Activated CD8-positive, alpha-beta T cell treated with anti-CD3 and anti-CD28 coated beads for 36 hours (primary cell): ENCODE measurements around the gene FCHSD2. TPM values are rescaled to one million over a fixed set of nuclear protein-coding genes. Genes with fewer than 3 reads are reported as not detected.

ENCODE experiments used
- ATAC-seq: fragments of 200-7000 bp; cut with Tn5 transposase; one replicate; pipeline ENCODE4 v1.10.0; 2021; ENCODE audit warnings: mild to moderate bottlenecking, moderate library complexity
- CTCF ChIA-PET: fragments of 350-600 bp; sonication (Branson Sonifier 250); formaldehyde crosslinking; loops from one replicate; lab custom pipeline; 2021; ENCODE audit warnings: antibody characterized with exemption; lab: Charles Lee
- POLR2A ChIA-PET: fragments of 350-600 bp; sonication (Branson Sonifier 250); formaldehyde crosslinking; loops from one replicate; lab custom pipeline; 2021; ENCODE audit warnings: antibody characterized with exemption; lab: Charles Lee
- DNase-seq: peaks from one replicate; pipeline ENCODE4 v3.0.0-alpha.2; 2020
- H3K27ac Mint-ChIP-seq: one replicate; pipeline ENCODE4 v1.8.0; 2021; ENCODE audit warnings: mild to moderate bottlenecking, mixed read lengths
- H3K27me3 Mint-ChIP-seq: one replicate; pipeline ENCODE4 v1.8.0; 2021; ENCODE audit warnings: mixed read lengths
- H3K36me3 Mint-ChIP-seq: one replicate; pipeline ENCODE4 v1.8.0; 2021; ENCODE audit warnings: low read depth, mixed read lengths
- H3K4me1 Mint-ChIP-seq: one replicate; pipeline ENCODE4 v1.8.0; 2021; ENCODE audit warnings: low read depth, mixed read lengths
- H3K4me3 Mint-ChIP-seq: one replicate; pipeline ENCODE4 v1.8.0; 2021; ENCODE audit warnings: mild to moderate bottlenecking, moderate library complexity, mixed read lengths
- H3K9me3 Mint-ChIP-seq: one replicate; pipeline ENCODE4 v1.8.0; 2021; ENCODE audit warnings: mixed read lengths
- intact Hi-C: fragments of 100-400 bp; cut with micrococcal nuclease; formaldehyde crosslinking; loops from one replicate; pipeline ENCODE4 v1.10.0; 2022
- total RNA-seq, 2 experiments: library from RNA; stranded (reverse); gene quantifications; one replicate each; pipeline ENCODE4 v1.2.3, GENCODE V29; 2021
- TF ChIP-seq, protein P1 (sequence below): fragments of 200-600 bp; IDR thresholded peaks from one replicate; pipeline ENCODE4 v1.8.0; 2022; ENCODE audit warnings: antibody characterized with exemption, mild to moderate bottlenecking

Gene FCHSD2
- total RNA-seq, 2 experiments from 2014 or later = 23.6 to 24.8 TPM

DNA sequence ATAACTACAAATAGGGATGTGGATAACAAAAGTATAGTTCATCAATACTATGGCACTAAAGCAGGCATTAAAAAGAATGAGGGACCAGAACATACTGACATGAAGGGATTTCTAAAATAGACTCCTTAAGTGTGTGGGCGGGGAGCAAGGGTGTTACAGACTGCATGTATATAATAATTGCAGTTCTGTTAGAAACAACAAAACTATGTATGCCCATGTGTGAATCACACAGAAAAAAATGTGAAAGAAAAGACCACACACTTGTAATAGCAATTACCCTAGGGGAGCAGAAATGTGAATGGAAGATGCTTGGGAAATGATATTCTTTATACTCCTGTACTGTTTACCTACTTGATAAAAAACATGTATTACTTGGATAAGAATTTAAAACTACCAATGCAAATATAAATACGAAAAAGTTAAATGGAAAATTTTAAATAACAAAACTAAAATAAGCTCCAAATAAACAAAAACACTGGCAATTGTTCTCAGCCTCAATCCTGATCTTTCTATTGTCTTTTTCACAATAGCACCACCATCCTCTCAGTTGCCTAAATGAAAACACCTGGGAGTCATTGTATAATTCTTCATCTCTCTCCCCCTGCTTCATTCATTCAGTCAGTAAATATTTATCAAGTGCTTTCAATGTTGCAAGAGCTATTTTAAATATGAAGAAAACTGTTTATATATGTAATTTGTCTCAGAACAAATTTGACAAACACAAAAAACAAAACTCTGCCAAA, 129.8 kb downstream of the FCHSD2 start:
- CTCF ChIA-PET = interaction anchor here (1.0 to 1.1 kb wide), 3 partner anchors 9 to 103 kb away, joined by 3 read pairs; no protein-coding TSS in a partner anchor
- no peak overlapping the region for H3K27ac Mint-ChIP-seq
- TF ChIP-seq, protein P1, sequence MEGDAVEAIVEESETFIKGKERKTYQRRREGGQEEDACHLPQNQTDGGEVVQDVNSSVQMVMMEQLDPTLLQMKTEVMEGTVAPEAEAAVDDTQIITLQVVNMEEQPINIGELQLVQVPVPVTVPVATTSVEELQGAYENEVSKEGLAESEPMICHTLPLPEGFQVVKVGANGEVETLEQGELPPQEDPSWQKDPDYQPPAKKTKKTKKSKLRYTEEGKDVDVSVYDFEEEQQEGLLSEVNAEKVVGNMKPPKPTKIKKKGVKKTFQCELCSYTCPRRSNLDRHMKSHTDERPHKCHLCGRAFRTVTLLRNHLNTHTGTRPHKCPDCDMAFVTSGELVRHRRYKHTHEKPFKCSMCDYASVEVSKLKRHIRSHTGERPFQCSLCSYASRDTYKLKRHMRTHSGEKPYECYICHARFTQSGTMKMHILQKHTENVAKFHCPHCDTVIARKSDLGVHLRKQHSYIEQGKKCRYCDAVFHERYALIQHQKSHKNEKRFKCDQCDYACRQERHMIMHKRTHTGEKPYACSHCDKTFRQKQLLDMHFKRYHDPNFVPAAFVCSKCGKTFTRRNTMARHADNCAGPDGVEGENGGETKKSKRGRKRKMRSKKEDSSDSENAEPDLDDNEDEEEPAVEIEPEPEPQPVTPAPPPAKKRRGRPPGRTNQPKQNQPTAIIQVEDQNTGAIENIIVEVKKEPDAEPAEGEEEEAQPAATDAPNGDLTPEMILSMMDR = no peak
- H3K4me3 Mint-ChIP-seq = no peak overlapping the region
- peaks cover 34% of the 10 kb centered on the region for H3K36me3 Mint-ChIP-seq
- no peaks in the 10 kb centered on the region for H3K4me1 Mint-ChIP-seq
- ATAC-seq = no peak
- DNase-seq = no peak
- peaks cover 16% of the 10 kb centered on the region for H3K9me3 Mint-ChIP-seq
- intact Hi-C loops = no loop called here
- POLR2A ChIA-PET = no interaction called here
- no peaks in the 10 kb centered on the region for H3K27me3 Mint-ChIP-seq

DNA sequence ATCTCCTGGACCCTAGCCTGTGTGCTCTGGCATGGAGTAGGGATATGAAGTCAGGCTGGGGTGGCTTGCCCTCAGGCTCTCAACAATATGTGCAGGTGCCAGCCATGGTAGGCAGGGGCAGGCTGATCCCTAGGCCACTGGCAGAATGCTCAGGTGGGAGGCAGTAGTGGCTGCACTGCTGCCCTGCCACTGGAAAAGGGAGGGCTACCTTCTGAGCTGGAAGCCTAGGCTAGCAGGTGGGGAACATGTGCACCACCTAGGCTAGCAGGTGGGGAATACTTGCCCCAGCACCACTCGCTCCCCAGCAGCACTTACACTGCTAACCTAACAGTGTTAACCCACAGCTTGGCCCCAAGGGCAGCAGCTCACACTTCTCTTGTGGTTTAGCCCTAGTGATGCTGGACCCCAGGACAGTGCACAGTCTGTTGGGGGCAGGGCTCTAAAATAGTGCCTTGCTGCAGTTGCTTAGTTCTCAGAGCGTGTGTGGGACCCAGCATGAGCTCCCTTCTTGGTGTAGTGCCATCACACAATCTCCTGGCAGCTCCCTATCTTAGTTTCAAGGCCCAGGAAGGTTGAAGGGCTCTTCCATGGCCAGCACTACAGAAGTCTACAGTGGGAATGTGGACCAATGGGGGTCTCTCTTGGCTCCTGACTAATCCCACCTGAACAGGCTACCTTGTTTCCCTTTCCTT, 130.8 kb downstream of the FCHSD2 start:
- Mint-ChIP-seq H3K36me3 (peaks cover 34% of the 10 kb centered on the region), H3K27me3 (no peaks in the 10 kb centered on the region), H3K9me3 (peaks cover 16% of the 10 kb centered on the region), H3K4me3 (no peak overlapping the region), H3K4me1 (no peaks in the 10 kb centered on the region), H3K27ac (no peak overlapping the region)
- TF ChIP-seq, protein P1 = no peak
- ChIA-PET CTCF (no interaction called here), POLR2A (no interaction called here)
- intact Hi-C loops = no loop called here
- ATAC-seq (no peak), DNase-seq (no peak)

DNA sequence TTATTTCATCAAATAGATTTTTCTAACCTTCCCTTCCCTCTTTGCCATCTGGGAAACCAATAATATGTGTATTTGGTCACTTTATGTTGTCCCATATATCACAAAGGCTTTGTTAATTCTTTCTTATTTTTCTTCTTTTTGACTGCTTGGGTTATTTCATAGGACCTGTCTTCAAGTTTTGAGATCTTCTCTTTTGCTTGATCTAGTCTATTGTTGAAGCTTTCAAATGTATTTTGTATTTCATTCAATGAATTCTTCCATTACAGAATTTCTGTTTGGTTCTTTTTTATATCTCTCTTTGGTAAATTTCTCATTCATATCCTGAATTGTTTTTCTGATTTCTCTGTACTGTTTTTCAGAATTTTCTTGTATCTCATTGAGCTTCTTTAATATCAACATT, 132.1 kb downstream of the FCHSD2 start:
- TF ChIP-seq, protein P1 = no peak
- intact Hi-C loops = no loop called here
- POLR2A ChIA-PET = interaction anchor here (0.6 to 0.7 kb wide), 2 partner anchors 26 to 37 kb away, joined by 3 to 4 read pairs; no protein-coding TSS in a partner anchor
- H3K27me3 Mint-ChIP-seq = no peaks in the 10 kb centered on the region
- ATAC-seq (no peak), DNase-seq (no peak)
- peaks cover 16% of the 10 kb centered on the region for H3K9me3 Mint-ChIP-seq
- H3K4me3 Mint-ChIP-seq = no peak overlapping the region
- CTCF ChIA-PET = no interaction called here
- H3K27ac Mint-ChIP-seq = no peak overlapping the region
- H3K36me3 Mint-ChIP-seq = peaks cover 33% of the 10 kb centered on the region
- peaks cover 2% of the 10 kb centered on the region for H3K4me1 Mint-ChIP-seq

DNA sequence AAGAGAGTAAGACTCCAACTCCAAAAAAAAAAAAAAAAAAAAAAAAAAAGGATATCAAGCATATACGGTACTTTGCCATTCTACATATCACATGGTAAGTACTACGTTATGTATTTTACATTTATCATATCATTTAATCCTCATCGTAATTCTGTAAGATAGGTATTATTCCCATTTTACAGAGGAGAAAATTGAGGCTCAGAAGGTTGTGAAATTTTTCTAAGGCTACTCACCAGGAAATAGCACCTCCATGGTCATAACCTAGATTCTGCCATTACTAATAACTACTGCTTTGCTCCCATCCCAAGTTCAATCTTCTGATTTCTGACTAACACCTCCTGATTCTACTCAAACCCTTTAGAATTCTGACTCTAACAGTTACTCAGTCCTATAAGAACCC, 138.0 kb downstream of the FCHSD2 start:
- H3K9me3 Mint-ChIP-seq = no peaks in the 10 kb centered on the region
- DNase-seq = no peak
- intact Hi-C loops = no loop called here
- no peak overlapping the region for H3K4me3 Mint-ChIP-seq
- CTCF ChIA-PET = no interaction called here
- TF ChIP-seq, protein P1 = no peak
- POLR2A ChIA-PET = no interaction called here
- H3K27me3 Mint-ChIP-seq = no peaks in the 10 kb centered on the region
- peaks cover 5% of the 10 kb centered on the region for H3K36me3 Mint-ChIP-seq
- H3K27ac Mint-ChIP-seq = no peak overlapping the region
- ATAC-seq = no peak
- peaks cover 12% of the 10 kb centered on the region for H3K4me1 Mint-ChIP-seq

DNA sequence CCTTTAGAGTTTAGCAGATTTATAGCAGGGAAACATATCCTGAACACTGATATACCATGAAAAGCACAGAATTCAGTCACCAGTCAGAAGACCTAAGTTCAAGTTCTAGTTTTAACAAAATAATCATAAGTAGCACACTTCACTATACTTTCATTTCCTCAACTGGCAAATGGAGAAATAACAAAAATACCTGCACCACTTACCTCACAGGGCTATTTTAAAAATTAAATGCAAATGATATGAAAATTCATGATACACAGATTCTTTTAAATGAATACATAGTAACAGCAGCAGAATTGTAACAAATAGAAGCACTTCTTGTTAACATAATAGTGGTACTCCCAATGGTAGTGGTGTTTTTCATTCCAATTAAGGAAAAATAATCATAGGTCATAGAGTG, 139.0 kb downstream of the FCHSD2 start:
- Mint-ChIP-seq H3K27me3 (no peaks in the 10 kb centered on the region), H3K4me3 (no peak overlapping the region), H3K27ac (no peak overlapping the region), H3K9me3 (no peaks in the 10 kb centered on the region), H3K4me1 (peaks cover 12% of the 10 kb centered on the region), H3K36me3 (peaks cover 3% of the 10 kb centered on the region)
- ChIA-PET POLR2A (no interaction called here), CTCF (no interaction called here)
- no peak for ATAC-seq
- no peak for DNase-seq
- intact Hi-C loops = no loop called here
- TF ChIP-seq, protein P1 = no peak
